ENCODE data around the gene MEX3B.

- TF ChIP-seq SIN3A (IDR thresholded peaks at IDR 0.05; ENCODE audit: borderline replicate concordance, low read depth, low read length) (no peak), MAX (IDR thresholded peaks at IDR 0.05; ENCODE audit: low read depth) (no peak)
These were observed 3.0 kb upstream of the MEX3B start for GRCh38 chr15:82048811-82049210.
